ENCODE data around the gene C3orf20. TPM values are rescaled to one million over a fixed set of nuclear protein-coding genes. Genes with fewer than 3 reads are reported as not detected.
"Not testable (repeated sequence)": the region's sequence is repeated elsewhere in the genome, so short reads cannot be mapped to it uniquely, and the experiment has no call there.

The C3orf20 gene
- total and polyA plus RNA-seq, 7 donors: 0.03 to 0.16 TPM; not detected in 5

GRCh38 chr3:14808502-14809266 lies 133.7 kb downstream of the C3orf20 start:
- peaks cover 0 to 14% (median 9%) of the 10 kb centered on the region in 4 donors for H3K4me1 ChIP-seq
- DNase-seq: no peak
- no peak overlapping the region for H3K27ac ChIP-seq
- WGBS, 2 donors: 77 to 86% methylated on average over 5 of the region's 5 CpGs
- intact Hi-C loops (cut with DNase I): no loop called here
- H3K9me3 ChIP-seq: no peaks in the 10 kb centered on the region
- peaks cover 9 to 42% (median 29%) of the 10 kb centered on the region in 3 donors for H3K27me3 ChIP-seq
- no peak overlapping the region for H3K4me3 ChIP-seq
- no peaks in the 10 kb centered on the region for H3K36me3 ChIP-seq
- TF ChIP-seq EP300 (IDR thresholded peaks at IDR 0.05) (no peak), POLR2A (IDR thresholded peaks at IDR 0.05) (no peak), CTCF (IDR thresholded peaks at IDR 0.05) (no peak), POLR2AphosphoS5 (IDR thresholded peaks at IDR 0.05) (no peak)

- Histone ChIP-seq H3K4me1 (peaks cover 0 to 18% (median 12%) of the 10 kb centered on the region in 4 donors), H3K27me3 (peaks cover 9 to 42% (median 29%) of the 10 kb centered on the region in 3 donors), H3K27ac (peak overlapping the region; percentile 52 to 69 (median 56)), H3K4me3 (peak overlapping the region in 2 of 4 donors; percentile 39 to 44)
- DNase-seq; intact Hi-C loops (cut with DNase I); H3K36me3 ChIP-seq; H3K9me3 ChIP-seq: not testable (repeated sequence)
- 44 to 76% methylated on average over 9 of the region's 9 CpGs for WGBS, 2 donors
Observed at GRCh38 chr3:14809611-14810010, 134.7 kb downstream of the C3orf20 start.

GRCh38 chr3:14810070-14810791 lies 135.3 kb downstream of the C3orf20 start:
- H3K36me3 ChIP-seq: no peaks in the 10 kb centered on the region
- H3K9me3 ChIP-seq: no peaks in the 10 kb centered on the region
- 5 to 6% methylated on average over 84 to 85 of the region's 85 CpGs for WGBS, 2 donors
- peak in 2 of 4 donors; percentile 20 to 28 for TF ChIP-seq POLR2AphosphoS5 (IDR thresholded peaks at IDR 0.05)
- no peak for TF ChIP-seq EP300 (IDR thresholded peaks at IDR 0.05)
- no peak for DNase-seq
- H3K27me3 ChIP-seq: peaks cover 9 to 42% (median 29%) of the 10 kb centered on the region in 3 donors
- intact Hi-C loops (cut with DNase I): no loop called here
- peak overlapping the region; percentile 32 to 54 (median 50) for H3K4me3 ChIP-seq
- H3K27ac ChIP-seq: peak overlapping the region; percentile 60 to 81 (median 74)
- H3K4me1 ChIP-seq: peaks cover 0 to 18% (median 12%) of the 10 kb centered on the region in 4 donors

- Histone ChIP-seq H3K9me3 (no peaks in the 10 kb centered on the region), H3K4me3 (peak overlapping the region; percentile 32 to 54 (median 50)), H3K4me1 (peaks cover 0 to 18% (median 12%) of the 10 kb centered on the region in 4 donors), H3K36me3 (no peaks in the 10 kb centered on the region), H3K27ac (peak overlapping the region; percentile 60 to 81 (median 74)), H3K27me3 (peaks cover 9 to 42% (median 29%) of the 10 kb centered on the region in 3 donors)
- TF ChIP-seq POLR2AphosphoS5 (IDR thresholded peaks at IDR 0.05) (no peak), EP300 (IDR thresholded peaks at IDR 0.05) (no peak), CTCF (IDR thresholded peaks at IDR 0.05) (no peak), POLR2A (IDR thresholded peaks at IDR 0.05) (no peak)
- no peak for DNase-seq
- 3 to 10% methylated on average over 78 of the region's 78 CpGs for WGBS, 2 donors
- intact Hi-C loops (cut with DNase I): no loop called here
Observed at GRCh38 chr3:14810801-14811661, 136.1 kb downstream of the C3orf20 start.

GRCh38 chr3:14811684-14812083 lies 136.7 kb downstream of the C3orf20 start:
- no peaks in the 10 kb centered on the region for H3K9me3 ChIP-seq
- WGBS, 2 donors: 32 to 67% methylated on average over 7 of the region's 7 CpGs
- no peaks in the 10 kb centered on the region for H3K36me3 ChIP-seq
- no peak for DNase-seq
- peaks cover 0 to 18% (median 12%) of the 10 kb centered on the region in 4 donors for H3K4me1 ChIP-seq
- intact Hi-C loops (cut with DNase I): no loop called here
- TF ChIP-seq CTCF (IDR thresholded peaks at IDR 0.05) (no peak), POLR2A (IDR thresholded peaks at IDR 0.05) (no peak), EP300 (IDR thresholded peaks at IDR 0.05) (no peak), POLR2AphosphoS5 (IDR thresholded peaks at IDR 0.05) (no peak)
- H3K4me3 ChIP-seq: peak overlapping the region; percentile 32 to 54 (median 50)
- H3K27me3 ChIP-seq: peaks cover 9 to 42% (median 29%) of the 10 kb centered on the region in 3 donors
- H3K27ac ChIP-seq: peak overlapping the region; percentile 60 to 81 (median 74)

Measured in sigmoid colon (tissue), 7 donors.